ENCODE data around the gene GPR18.

The GPR18 gene

GRCh38 chr13:99208185-99208584 lies 50.0 kb downstream of the GPR18 start:
- DNase-seq (ENCODE audit: low read depth): no peak

DNA sequence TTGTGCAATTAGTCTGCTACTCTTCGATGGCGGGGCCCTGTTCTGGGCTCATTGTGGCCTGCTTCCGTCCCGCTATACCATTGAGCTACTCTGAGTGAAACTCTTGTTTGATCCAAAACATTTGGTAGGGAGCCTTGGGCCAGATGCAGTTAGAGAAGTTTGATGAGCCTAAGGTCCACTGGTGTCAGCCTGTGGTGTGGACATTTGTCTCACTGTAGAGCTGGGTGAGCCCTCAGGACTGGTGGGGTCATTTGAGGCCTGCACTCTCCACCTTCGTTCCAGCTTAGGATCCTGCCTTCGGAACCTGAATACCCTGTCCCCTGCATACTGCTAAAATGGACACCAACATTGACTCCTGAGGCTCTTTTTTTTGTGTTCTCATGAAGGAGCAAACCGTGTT lies 50.7 kb downstream of the GPR18 start:
- no peak for DNase-seq (ENCODE audit: low read depth)

GRCh38 chr13:99206873-99207272 lies 51.3 kb downstream of the GPR18 start:
- DNase-seq (ENCODE audit: low read depth): no peak

GRCh38 chr13:99206226-99206625 lies 52.0 kb downstream of the GPR18 start:
- no peak for DNase-seq (ENCODE audit: low read depth)

- DNase-seq (ENCODE audit: low read depth): no peak
These were observed 52.5 kb downstream of the GPR18 start for GRCh38 chr13:99205621-99206220.

Measured in iris pigment epithelial cell (primary cell).